Astrocyte (in vitro differentiated cells and primary cell): Measurements from ENCODE around the gene PVALEF. TPM values are rescaled to one million over a fixed set of nuclear protein-coding genes. Genes with fewer than 3 reads are reported as not detected.

Source experiments
- DNase-seq: peaks from one replicate; pipeline ENCODE4 v3.0.0-alpha.2; 2010; ENCODE audit warnings: low read depth
- FAIRE-seq: peaks from 2 replicates; lab custom pipeline; 2011; peaks lifted over from hg19 to GRCh38; lab: Jason Lieb, UNC
- H2AFZ ChIP-seq: 2 replicates; pipeline ENCODE4 v1.6.0; 2012; ENCODE audit warnings: low read depth, low read length, inconsistent platforms
- H3K27ac ChIP-seq: 2 replicates; pipeline ENCODE4 v1.5.1; 2011; ENCODE audit warnings: low read depth, low read length, inconsistent platforms
- H3K27me3 ChIP-seq: 2 replicates; pipeline ENCODE4 v1.6.0; 2011; ENCODE audit warnings: low read length, inconsistent platforms; ENCODE audit not compliant: insufficient read depth
- H3K36me3 ChIP-seq: 2 replicates; pipeline ENCODE4 v1.5.1; 2011; ENCODE audit warnings: low read length, inconsistent platforms; ENCODE audit not compliant: insufficient read depth
- H3K4me1 ChIP-seq: 2 replicates; pipeline ENCODE4 v1.5.1; 2011; ENCODE audit warnings: low read length, inconsistent platforms; ENCODE audit not compliant: insufficient read depth
- H3K4me2 ChIP-seq: 2 replicates; pipeline ENCODE4 v1.6.0; 2012; ENCODE audit warnings: low read length, inconsistent platforms
- H3K4me3 ChIP-seq: 2 replicates; pipeline ENCODE4 v1.5.1; 2011; ENCODE audit warnings: low read depth, mild to moderate bottlenecking, low read length, inconsistent platforms; ENCODE audit not compliant: insufficient read depth
- H3K79me2 ChIP-seq: 2 replicates; pipeline ENCODE4 v1.6.0; 2012; ENCODE audit warnings: mild to moderate bottlenecking, low read length, inconsistent platforms; ENCODE audit not compliant: insufficient read depth
- H3K9ac ChIP-seq: 2 replicates; pipeline ENCODE4 v1.6.0; 2012; ENCODE audit warnings: mild to moderate bottlenecking, low read length, inconsistent platforms
- H3K9me3 ChIP-seq: 2 replicates; pipeline ENCODE4 v1.5.1; 2012; ENCODE audit warnings: low read depth, mild to moderate bottlenecking, low read length, inconsistent platforms; ENCODE audit not compliant: insufficient read depth
- H4K20me1 ChIP-seq: 2 replicates; pipeline ENCODE4 v1.6.0; 2012; ENCODE audit warnings: low read length, inconsistent platforms; ENCODE audit not compliant: insufficient read depth
- H3K27ac Mint-ChIP-seq: one replicate; pipeline ENCODE4 v1.8.0; 2021; ENCODE audit warnings: mild to moderate bottlenecking, mixed read lengths; ENCODE audit not compliant: unreplicated experiment
- H3K27me3 Mint-ChIP-seq: one replicate; pipeline ENCODE4 v1.8.0; 2021; ENCODE audit warnings: low read depth, mixed read lengths; ENCODE audit not compliant: unreplicated experiment
- H3K36me3 Mint-ChIP-seq: one replicate; pipeline ENCODE4 v1.8.0; 2021; ENCODE audit warnings: low read depth, mixed read lengths; ENCODE audit not compliant: unreplicated experiment
- H3K4me1 Mint-ChIP-seq: one replicate; pipeline ENCODE4 v1.8.0; 2021; ENCODE audit warnings: low read depth, mixed read lengths; ENCODE audit not compliant: unreplicated experiment
- H3K4me3 Mint-ChIP-seq: one replicate; pipeline ENCODE4 v1.8.0; 2021; ENCODE audit warnings: mild to moderate bottlenecking, moderate library complexity, mixed read lengths; ENCODE audit not compliant: unreplicated experiment
- H3K9me3 Mint-ChIP-seq: one replicate; pipeline ENCODE4 v1.8.0; 2021; ENCODE audit warnings: mild to moderate bottlenecking, mixed read lengths; ENCODE audit not compliant: unreplicated experiment
- EZH2 ChIP-seq: IDR thresholded peaks from 2 replicates; pipeline ENCODE4 v1.6.1; 2012; ENCODE audit warnings: mild to moderate bottlenecking, low read length, inconsistent platforms; ENCODE audit not compliant: insufficient read depth
- total RNA-seq: library from RNA; stranded (reverse); gene quantifications from 2 replicates; pipeline ENCODE4 v1.2.1, GENCODE V29; 2021
- TF ChIP-seq, protein P1 (sequence below): IDR thresholded peaks from 2 replicates; pipeline ENCODE4 v1.5.1; 2011; ENCODE audit warnings: low read depth, mild to moderate bottlenecking, inconsistent platforms, low read length, moderate library complexity; ENCODE audit not compliant: insufficient read depth

PVALEF gene
- total RNA-seq, 1 donor from 2014 or later = not detected

DNA sequence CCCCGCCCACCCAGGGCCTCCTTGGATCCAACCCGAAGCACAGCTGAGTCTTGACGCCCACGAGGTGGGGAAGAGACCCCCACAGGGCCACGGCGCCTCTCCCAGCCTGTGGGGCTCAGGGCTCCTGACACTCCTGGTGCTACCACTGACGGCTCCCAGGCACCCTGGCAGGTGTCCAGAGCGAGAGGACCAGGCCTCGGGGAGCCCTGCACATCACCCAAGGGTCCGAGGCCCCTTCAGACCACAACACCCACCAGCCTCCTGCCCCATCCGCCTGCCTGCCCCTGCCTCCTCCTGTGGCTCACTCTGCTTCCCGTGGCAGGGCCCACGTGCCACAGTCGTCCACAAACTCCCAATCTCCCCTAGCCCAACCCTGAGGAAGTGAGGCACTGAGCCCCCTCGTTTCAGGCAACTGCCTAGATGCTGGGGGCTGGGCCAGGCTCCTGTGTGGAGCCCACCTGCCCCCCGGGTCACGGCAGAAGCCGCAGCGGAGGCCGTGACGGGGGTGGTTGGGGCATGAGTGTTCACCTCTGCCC is 29.0 kb downstream of the PVALEF start:
- no peaks in the 10 kb centered on the region for H3K4me1 Mint-ChIP-seq
- Histone ChIP-seq H3K36me3 (no peaks in the 10 kb centered on the region), H3K27ac (no peak overlapping the region), H4K20me1 (no peaks in the 10 kb centered on the region), H3K4me2 (no peak overlapping the region), H3K27me3 (no peaks in the 10 kb centered on the region), H3K4me1 (no peaks in the 10 kb centered on the region), H3K4me3 (no peak overlapping the region), H2AFZ (no peak overlapping the region), H3K9ac (no peak overlapping the region), H3K79me2 (no peaks in the 10 kb centered on the region), H3K9me3 (no peaks in the 10 kb centered on the region)
- H3K36me3 Mint-ChIP-seq = peaks cover 3% of the 10 kb centered on the region
- H3K27ac Mint-ChIP-seq = no peak overlapping the region
- TF ChIP-seq EZH2 = no peak
- TF ChIP-seq, protein P1, sequence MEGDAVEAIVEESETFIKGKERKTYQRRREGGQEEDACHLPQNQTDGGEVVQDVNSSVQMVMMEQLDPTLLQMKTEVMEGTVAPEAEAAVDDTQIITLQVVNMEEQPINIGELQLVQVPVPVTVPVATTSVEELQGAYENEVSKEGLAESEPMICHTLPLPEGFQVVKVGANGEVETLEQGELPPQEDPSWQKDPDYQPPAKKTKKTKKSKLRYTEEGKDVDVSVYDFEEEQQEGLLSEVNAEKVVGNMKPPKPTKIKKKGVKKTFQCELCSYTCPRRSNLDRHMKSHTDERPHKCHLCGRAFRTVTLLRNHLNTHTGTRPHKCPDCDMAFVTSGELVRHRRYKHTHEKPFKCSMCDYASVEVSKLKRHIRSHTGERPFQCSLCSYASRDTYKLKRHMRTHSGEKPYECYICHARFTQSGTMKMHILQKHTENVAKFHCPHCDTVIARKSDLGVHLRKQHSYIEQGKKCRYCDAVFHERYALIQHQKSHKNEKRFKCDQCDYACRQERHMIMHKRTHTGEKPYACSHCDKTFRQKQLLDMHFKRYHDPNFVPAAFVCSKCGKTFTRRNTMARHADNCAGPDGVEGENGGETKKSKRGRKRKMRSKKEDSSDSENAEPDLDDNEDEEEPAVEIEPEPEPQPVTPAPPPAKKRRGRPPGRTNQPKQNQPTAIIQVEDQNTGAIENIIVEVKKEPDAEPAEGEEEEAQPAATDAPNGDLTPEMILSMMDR = no peak
- no peak overlapping the region for H3K4me3 Mint-ChIP-seq
- no peak for DNase-seq
- no peaks in the 10 kb centered on the region for H3K9me3 Mint-ChIP-seq
- no peak for FAIRE-seq
- no peaks in the 10 kb centered on the region for H3K27me3 Mint-ChIP-seq

DNA sequence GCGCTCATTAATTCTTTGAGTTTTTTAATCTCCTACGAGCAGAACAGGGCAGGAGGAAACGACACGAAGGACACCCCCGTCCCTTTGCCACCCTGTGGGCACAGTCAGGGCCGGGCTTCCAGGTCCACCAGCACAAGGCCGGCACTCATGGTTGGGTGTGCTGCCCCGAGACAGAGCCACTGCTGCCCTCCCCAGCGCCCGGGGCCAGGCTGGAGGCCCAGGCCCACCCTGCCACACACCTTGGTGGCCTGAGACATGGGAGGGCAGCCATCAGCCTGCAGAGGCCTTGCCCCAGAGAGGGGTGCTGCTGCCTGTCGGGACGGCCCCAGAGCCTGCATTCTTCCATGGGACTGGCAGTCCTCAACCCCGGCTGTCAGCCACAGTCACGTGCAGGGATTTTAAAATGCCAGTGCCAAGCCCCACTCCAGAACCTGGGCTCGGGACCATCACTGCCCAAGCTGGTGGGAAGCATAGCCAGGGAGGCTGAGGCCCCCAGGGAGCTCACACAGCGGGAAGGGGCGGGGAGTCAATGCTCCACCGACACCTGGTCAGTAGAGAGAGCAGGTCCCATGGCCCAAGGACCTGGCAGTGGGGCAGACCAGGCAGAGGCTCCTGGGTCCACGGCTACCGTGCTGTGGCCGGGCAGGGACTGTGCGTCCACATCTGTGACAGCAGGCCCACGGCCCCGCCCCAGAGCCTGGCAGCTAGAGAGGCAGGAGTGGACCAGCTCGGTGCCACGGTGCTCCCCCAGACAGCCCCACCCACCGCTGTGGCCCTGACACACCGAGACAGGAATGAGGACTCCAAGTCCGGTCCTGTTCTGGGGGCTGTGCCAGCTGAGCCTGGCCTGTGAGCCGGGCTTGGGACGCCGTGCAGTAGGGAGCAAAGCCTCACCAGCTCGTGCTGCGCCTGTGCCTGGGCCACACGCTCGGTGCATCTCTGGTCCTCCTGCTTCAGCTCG is 29.9 kb downstream of the PVALEF start:
- H3K9me3 ChIP-seq = no peaks in the 10 kb centered on the region
- no peak overlapping the region for H3K4me3 ChIP-seq
- no peaks in the 10 kb centered on the region for H4K20me1 ChIP-seq
- no peaks in the 10 kb centered on the region for H3K4me1 ChIP-seq
- Mint-ChIP-seq H3K27ac (no peak overlapping the region), H3K4me1 (no peaks in the 10 kb centered on the region), H3K27me3 (no peaks in the 10 kb centered on the region), H3K4me3 (no peak overlapping the region), H3K9me3 (no peaks in the 10 kb centered on the region), H3K36me3 (peaks cover 3% of the 10 kb centered on the region)
- no peak for DNase-seq
- H3K79me2 ChIP-seq = no peaks in the 10 kb centered on the region
- FAIRE-seq = no peak
- no peak overlapping the region for H3K27ac ChIP-seq
- no peaks in the 10 kb centered on the region for H3K27me3 ChIP-seq
- no peak for TF ChIP-seq EZH2
- TF ChIP-seq, protein P1 = no peak
- H3K36me3 ChIP-seq = no peaks in the 10 kb centered on the region
- no peak overlapping the region for H2AFZ ChIP-seq
- H3K4me2 ChIP-seq = no peak overlapping the region
- no peak overlapping the region for H3K9ac ChIP-seq
